ENCODE data around the gene NCOR1.

Gene NCOR1

DNA sequence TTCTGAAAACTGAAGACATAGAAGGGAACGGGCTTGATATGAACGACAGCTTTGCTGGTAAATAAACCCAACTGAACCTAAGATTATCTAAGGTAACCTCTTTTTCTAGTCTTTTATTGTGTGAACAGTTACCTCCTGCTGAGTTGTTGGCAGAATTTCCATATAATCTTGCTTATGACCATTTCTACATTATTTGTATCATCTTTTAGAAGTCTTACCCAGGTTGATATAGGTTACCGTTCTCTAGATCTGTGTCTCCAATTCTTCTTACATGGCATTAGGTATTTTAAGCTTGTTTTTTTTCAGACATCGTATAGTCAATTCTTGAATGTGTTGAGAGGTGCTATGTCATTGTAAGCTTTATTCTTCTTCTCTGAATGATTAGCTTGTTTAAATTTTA is 191.5 kb downstream of the NCOR1 start:
- no peak for DNase-seq

DNA sequence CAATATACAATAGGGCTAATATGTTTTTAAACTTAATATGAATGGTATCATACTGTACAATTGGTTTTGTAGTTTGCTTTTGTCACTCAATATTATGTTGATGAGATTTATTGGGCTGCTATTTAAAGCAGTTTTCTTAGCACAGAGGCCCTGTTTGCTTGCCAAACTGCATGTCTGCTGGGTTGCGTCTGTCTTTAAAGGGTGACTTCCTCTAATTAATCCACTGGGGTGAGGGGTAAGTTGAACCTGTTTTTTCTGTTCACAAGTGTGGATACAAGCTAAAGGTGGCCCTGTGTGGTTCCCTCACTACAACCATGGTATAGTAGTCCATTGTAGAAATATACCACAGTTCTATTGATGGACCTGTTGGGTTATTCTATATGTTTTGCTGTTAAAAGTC is 196.0 kb downstream of the NCOR1 start:
- DNase-seq = no peak

DNA sequence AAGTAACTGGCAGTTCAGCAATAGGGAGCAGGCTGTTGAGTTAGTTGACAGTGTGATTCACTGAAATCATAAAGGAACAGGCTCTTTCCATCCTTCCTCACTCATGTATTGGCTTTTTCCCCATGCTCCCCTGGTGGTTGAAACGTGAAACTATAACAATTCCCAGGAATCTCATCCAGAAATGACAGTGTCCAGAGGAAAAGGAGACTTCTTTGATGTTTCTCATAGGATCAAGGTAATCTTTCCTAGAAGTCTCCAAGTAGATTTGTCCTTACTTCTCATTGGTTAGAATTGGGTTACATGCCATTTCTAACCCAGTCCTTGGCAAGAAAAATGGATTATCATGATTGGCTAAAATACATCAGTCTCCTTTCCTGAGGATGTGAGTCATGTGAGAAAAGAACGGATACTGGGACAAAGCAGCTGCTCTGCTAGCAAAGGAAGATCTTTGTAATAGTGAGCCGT is 201.4 kb downstream of the NCOR1 start:
- DNase-seq = no peak

DNA sequence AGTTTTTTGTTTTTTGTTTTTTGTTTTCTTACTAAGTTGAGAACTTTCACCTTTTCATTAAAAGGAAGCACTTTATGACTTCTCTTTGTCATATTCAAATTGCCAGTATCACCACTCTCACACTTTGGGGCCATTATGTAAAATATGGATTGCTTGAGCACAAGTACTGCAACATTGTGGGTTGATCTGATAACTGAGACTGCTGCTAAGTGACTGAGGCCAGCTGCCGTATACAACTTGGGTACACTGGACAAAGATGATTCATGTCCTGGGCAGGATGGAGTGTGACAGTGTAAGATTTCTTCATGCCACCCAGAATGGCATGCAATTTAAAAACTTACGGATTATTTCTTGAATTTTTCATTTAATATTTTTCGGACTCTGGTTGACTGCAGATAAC is 207.9 kb downstream of the NCOR1 start:
- DNase-seq = no peak

DNA sequence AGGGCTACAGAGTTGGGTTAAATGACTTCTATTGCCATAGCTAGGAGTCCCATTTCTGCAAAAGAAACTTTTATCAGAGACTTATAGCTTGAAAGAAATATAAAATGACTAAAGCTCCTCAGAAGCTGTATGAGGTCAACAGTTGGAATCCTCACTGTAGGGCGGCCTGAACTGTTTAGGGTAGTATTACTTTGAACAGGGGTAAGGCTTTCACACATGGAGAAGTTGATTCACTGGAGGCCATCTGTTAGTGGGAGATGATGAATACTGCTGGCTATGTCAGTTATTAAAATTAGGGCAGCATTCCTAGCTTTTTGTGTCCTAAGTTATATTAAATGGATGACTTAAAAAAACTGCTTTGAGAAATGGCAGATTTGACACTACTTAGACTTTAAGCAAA is 209.7 kb downstream of the NCOR1 start:
- DNase-seq = no peak

DNA sequence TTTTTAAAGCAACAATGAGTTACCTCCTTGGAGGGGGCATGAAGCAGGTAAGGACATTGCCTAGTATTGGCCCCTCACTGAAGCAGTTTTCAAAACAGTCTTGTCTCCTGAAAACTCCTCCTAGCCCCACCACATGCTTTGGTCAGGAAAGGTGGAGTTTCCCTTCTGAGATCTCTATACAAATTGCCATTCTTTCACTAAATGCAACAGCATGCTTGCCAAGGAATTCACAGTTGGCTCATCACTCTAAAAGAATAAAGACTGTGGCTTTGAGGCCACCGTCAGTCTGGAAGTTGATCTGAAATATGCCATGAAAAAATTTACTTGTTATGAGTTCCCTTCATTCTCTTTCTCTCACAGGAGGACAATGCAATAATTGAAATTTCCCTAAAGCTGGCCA is 211.5 kb downstream of the NCOR1 start:
- no peak for DNase-seq

DNA sequence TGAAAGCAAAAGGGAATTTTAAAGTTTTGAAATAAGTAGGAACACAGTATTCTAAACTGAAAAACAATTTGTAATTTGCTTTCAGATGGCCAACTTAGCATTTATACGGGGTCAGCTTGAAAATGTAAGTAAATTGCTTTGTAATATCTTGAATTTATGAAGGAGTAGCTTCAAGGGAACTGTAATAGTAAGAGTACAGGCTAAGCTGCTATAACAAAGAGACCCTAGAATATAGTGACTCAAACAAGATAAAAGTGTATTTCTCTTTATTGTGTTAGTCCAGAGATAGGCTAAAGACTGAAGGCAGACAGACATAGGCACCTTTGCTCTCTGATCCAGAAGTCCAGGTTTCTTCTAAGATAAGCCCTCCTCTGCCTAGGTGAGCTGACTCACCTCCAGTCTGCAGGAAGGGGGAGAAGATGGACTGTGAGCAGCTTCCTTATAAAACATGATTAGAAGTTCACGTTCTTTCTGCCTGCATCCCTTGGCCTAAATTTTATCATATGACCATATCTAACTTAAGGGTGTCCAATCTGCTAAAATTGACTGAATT is 212.6 kb downstream of the NCOR1 start:
- DNase-seq = no peak

DNA sequence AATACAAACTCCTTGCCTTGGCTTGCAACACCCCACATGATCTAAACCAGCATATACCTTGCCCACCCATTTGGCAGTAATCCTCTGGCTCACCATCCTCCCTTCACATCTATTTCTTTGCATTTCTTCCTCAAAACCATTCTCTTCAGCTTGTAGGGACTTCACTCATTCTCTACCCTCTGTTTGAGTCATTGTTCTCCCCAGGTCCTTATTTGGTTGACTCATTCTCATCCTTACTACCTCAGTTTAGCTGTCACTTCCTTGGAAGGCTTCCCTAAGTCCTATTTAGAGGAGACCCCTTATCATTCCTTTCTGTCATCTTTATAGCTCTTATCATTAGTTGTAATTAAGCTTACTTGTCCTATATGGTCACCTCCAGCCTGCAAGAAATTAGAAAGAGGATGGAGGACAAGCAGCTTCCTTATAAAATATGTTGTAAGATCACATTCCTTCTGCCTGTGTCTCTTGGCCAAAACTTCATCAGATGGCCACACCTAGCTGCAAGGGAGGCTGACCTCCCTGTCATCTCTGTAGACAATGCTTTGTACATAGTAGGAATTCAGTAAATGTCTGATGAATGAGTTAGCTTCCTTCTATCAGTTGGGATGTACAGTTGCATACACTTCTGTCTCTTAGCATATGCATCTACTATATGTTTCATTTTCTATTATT is 214.0 kb downstream of the NCOR1 start:
- DNase-seq = no peak

DNA sequence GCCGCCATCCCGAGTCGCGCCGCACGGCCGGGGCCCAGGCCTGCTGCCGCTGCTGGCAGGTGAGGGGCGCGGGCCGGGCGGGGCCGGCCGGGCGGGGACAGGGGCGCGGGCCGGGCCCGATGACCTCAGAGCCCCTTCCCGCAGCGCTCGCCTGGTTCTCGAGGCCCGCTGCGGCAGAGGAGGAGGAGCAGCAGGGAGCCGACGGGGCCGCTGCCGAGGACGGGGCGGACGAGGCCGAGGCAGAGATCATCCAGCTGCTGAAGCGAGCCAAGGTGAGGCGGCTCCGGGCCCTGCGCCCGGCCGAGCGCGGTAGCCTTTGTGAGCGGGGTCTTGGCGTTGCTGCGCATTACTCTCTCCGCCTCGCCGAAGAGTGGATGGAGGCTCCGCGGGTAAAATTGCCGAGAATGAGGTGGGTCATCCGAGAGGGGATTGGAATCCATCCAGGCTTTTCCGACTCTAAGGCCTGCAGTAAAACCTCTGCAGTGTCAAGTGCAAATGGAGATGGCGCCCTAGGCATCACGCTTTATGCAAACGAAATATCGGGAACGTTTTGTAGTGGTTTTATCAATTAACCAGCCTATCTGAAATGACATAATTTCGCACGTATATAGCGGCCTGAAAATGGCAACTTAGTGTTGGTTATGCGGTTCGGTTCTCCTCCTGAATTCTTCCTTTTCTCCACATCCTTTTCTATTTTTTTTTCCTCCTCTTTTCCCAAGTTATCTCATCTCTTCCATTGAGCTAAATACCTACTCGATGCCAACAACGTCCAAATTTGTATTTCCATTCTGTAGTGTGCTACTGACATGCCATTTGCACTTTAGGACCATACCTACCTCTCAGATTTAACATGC is 215.1 kb downstream of the NCOR1 start:
- no peak for DNase-seq

DNA sequence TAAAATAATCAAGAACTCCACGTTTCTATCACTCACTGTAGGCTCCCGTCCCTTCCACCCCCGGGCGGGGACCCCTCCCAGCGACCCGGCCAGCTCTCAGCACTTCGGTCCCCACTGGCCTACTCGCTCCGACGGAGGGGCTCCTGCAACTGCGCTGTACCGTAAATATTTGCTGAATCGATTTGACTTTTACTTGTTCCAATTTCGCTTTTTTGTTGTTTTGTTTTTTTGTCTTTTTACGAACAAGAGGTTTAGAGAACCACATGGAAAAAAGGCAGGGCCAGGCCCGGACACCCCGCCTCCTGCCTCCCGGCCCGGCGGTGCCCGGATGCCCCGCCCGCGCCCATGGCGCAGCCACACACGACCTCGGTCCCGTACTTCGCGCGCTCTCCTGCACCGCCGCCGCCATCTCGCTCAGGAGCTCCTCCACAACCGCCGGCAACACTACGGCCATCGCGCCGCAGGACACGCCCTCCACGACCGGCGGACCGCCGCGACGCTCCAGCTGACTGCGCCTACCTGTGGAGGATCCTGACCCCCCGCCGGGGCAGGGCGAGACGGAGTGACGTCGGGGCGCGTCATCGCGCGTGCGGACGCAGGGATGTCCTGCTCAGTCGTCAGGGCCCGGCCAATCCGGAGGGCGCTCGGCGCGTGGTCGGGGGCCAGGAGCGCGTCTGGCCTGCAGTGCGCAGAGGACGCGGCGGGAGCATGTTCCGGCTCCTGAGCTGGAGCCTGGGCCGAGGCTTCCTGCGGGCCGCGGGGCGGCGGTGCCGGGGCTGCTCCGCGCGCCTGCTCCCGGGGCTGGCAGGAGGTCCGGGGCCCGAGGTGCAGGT is 216.0 kb downstream of the NCOR1 start, which contains the start of the genes TTC19 and ZSWIM7:
TTC19 (plus strand) TSS at position 684 of the 833 bp plus-strand sequence; CDS start at position 709, 25 bp downstream.
ZSWIM7 (minus strand) TSS at position 564 of the 833 bp plus-strand sequence; CDS start at position 454, 110 bp downstream.
- peak; percentile 94 for DNase-seq

DNA sequence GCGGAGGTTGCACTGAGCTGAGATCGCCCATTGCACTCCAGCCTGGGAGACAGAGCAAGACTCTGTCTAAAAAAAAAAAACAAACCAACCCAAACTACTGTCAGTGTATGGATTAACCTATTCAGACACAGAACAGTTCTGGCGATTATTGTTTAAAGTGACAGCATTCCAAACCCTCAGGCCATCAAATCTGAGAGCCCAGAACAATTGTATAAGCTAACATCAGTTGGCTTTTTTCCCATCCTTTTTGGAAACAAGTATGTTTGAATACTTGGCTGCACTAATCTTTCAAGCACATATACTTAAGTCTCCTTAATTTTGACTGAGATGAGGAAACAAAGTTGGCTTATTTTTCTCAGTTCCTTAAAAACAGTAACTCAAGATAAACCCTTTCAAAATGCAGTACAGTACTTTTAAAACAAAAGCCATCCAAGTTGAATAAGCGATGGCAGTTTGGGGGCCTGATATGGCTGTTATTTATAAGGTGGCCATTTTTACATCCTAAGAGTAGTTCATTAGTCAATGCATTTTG is 217.2 kb downstream of the NCOR1 start:
- no peak for DNase-seq

DNA sequence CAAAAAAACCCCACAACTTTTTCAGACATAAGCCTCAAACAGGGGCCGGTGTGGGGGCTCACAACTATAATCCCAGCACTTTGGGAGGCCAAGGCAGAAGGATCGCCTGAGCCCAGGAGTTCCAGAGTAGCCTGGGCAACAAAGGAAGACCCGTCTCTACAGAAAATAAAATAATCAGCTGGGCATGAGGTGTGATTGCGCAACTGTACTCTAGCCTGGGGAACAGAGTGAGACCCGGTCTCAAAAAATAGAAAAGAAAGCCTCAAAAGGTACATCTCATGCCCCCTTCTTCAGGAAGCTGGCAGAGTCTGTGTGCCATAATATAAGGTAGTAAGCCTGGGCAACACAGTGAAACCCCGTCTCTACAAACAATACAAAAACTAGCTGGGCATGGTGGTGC is 219.0 kb downstream of the NCOR1 start:
- no peak for DNase-seq

DNA sequence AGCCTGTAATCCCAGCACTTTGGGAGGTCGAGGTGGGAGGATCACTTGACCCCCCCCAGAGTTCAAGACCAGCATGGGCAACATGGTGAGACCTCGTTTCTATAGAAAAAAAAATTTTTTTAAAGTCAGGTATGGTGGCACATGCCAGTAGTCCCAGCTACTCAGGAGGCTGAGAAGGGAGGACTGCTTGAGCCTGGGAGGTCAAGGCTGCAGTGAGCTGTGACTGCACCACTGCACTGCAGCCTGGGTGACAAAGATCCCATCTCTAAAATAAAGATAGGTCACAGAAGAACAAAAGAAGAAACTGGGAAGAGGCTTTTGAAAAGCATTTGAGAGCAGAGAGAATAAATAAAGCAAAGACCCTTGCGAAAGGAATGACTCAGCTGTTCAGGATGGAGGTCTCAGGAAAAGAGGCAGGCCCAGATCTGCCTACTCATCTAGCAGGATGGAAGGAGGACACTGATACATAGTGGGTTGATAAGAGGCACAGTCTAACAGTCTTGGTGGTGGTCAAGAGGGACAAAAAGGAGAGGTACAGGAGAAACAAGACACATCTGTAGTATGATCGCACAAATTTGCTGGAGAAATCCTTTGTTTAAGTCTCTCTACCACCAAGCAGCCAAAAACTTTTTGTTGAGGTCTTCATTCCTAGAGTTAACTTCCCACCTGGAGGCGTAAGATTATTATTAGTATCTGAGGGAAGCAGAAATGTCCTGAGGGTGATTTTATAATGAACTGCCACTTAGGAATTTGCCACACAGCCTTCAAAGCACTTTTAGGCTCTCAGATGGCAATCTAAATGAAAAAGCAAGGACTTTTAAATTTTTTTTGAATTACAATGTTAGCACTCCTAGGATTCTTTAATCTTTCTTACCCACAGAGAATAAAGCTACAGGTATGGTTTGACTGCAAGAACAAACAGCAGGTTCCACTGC is 233.4 kb downstream of the NCOR1 start:
- no peak for DNase-seq

DNA sequence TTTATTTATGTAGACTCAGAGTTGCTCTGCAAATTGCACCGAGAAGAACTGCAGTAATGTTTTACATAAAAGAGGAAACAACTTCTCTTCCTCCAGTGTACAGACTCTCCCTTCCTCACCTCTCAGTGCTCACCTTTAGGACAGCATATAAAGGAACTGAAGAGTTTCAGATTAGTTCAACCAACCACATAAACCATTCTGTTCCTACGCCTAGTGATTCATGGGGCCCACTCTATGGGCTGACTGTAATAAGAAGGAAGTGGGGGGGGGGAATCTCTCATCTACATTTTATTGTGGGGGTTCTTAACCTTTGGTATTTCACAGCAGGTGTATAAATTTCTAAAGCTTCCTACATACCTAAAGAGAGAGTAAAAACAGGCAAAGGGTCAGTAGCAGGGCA is 234.1 kb downstream of the NCOR1 start:
- peak; percentile 54 for DNase-seq

Measured in stimulated activated CD4-positive, alpha-beta T cell treated with anti-CD3 and anti-CD28 coated beads, Interleukin-4, amount 100 ng/mL, for 24 hours (primary cell).